HUDEP-2 (cell line): ENCODE results near the gene CATSPERD.

ENCODE experiments used
- DNase-seq, 76 experiments: peaks; one replicate each; lab custom pipeline; 2025; ENCODE audit not compliant: unreplicated experiment in 76 of 76; lab: John Stamatoyannopoulos, UW

Gene CATSPERD, protein sequence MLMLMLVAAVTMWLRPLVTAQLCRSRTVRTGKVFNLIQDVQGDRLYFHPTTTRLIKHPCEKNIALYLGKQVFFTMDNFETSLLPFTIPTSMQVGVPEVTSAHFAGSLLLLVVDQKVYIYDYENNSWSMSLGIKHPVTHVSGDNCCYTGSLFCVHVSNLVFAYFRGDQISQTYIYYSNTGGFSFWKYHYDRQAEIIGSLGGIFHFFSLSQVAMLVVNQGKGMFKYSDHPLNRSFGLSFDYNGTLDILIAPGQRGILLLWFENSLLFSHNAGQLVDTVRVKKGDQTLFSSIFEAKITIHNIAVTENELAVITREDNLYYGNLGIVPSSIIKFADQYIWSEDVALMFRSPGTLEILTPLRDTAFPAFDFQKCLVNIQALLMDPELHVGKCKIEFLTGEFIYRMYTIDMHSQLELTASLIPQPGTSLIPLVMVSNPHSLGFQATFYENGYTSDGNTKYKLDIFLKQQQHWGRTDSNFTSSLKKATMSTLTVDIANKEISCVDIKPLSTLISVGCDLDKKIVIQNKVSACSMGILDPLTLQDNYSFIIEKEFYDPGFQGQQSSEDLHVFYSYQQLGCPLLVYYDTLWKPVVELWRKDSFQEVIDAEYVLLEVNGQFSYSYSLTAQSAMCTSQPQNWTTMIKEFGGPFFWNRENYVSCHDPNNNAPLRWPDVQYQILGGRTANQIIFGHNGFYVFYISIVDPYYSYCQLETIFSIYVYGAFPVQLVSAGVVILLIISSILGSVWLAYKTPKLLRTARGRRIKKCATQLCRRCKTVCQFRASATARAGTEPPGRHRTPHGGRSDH

DNA sequence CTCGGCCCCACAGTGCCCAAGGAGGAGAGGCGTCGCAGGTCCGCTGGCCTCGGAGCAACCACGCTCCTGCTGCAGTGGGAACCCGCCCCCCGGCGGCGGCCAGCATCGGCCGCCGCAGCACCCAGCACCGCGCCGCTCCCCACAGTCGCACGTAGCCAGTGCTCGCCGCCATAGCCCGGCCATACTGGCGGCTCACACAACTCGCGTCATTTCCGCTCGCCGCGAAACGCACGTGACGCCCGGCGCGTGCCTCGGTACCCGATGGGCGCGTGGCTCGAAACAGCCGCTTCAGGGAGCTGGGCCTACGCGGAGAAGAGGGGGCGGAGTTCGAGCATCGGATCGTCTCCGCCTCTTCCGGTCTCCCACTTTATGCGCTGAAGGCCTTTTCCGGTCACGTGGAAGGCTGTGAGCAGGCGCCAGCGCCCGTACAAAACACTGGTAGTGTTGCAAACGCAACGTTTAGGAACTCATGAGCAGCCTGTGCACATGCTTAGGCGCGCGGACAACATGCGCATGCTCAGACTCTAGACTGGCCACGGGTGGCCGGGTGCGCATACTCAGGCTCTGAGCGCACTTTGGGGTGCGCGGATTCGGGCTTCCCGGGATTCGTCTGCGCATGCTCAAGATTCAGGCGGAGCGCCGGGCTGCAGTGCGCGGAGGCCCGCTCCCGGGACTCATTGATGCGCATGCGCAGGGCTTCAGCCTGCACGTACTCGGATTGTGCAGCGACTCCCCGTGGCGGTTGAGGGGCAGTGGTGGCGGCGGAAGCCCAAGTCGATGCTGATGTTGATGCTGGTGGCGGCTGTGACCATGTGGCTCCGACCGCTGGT lies at the start of gene CATSPERD, which contains the start of gene LONP1:
CATSPERD (plus strand) TSS at position 677 of the 830 bp plus-strand sequence; CDS start at position 778, 101 bp downstream.
LONP1 (minus strand) TSS at position 186 of the 830 bp plus-strand sequence; CDS start at position 172, 14 bp downstream.
- peak; percentile 70 to 100 (median 99) for DNase-seq

DNA sequence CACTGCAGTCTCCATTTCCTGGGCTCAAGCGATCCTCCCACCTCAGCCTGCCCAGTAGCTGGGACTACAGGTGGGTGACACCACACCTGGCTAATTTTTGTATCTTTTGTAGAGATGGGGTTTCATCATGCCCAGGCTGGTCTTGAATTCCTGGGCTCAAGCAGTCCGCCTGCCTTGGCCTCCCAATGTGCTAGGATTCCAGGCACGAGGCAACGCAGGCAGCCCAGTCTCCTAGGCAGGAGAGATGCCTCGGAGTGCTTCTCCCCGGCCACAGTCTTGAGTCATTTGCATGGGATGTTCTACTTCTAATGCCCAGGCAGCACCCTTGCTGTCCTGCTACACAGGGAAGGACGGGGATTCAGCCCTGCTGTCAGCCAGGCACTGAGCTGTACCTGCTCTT lies 48.8 kb upstream of the CATSPERD start:
- no peak for DNase-seq

DNA sequence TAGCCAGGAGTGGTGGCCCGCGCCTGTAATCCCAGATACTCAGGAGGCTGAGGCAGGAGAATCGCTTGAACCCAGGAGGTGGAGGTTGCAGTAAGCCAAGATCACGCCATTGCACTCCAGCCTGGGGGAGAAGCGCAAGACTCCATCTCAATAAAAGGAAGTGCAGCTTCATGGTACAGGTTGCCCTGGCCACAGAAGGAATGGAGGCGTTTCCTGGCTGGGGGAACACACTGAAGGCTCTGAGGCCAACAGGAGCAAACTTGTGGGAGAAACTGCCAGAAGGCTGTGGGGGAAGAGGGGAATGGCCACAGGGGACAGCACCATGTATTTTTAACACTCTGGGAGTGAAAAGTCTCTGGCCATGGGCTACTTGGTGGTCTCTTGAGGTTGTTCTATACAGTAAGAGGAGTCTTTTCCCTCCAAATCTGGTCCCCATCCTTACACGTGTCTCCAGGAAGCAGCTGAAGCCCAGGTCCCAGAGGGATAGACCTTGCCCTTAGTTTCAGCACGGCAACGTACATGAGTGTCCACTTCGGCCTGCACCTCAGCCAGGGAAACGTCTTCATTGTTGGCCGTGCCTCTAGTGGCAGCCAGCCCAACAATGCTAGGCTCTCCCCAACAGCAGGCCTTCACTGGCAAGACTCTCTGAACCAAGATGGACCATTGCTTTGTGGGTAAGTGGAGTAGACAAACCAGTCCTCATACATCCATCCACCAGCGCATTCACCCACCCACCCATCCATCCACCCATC lies 47.6 kb upstream of the CATSPERD start:
- no peak for DNase-seq

DNA sequence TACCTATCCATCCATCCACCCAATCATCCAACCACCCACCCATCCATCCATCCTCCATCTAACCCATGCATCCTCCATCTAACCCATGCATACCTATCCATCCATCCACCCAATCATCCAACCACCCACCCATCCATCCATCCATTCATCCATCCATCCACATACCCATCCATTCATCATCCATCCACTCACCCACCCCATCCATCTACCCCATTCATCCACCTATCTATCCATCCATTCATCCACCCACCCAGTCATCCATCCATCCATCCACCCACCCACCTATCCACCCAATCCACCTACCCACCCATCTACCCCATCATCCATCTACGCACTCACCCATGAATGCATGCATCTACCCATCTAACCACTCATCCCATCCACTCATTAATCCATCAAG lies 46.7 kb upstream of the CATSPERD start:
- DNase-seq, result no peak

DNA sequence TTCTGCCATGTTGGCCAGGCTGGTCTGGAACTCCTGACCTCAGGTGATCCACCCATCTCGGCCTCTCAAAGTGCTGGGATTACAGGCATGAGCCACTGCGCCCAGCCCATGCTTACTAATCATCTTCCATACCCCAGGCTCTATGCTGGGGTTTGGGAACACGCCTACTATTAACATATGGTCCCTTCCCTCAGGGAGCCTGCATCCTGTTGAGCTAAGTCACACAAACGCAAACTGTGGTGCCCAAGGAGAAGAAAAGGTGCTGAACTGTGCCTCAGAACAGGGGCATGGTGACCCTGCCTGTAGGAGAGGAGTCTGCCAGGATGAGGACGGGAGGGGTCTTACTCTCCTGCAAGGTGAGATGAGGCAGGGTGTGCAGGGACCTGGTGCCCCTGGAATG lies 45.7 kb upstream of the CATSPERD start:
- DNase-seq, result no peak

DNA sequence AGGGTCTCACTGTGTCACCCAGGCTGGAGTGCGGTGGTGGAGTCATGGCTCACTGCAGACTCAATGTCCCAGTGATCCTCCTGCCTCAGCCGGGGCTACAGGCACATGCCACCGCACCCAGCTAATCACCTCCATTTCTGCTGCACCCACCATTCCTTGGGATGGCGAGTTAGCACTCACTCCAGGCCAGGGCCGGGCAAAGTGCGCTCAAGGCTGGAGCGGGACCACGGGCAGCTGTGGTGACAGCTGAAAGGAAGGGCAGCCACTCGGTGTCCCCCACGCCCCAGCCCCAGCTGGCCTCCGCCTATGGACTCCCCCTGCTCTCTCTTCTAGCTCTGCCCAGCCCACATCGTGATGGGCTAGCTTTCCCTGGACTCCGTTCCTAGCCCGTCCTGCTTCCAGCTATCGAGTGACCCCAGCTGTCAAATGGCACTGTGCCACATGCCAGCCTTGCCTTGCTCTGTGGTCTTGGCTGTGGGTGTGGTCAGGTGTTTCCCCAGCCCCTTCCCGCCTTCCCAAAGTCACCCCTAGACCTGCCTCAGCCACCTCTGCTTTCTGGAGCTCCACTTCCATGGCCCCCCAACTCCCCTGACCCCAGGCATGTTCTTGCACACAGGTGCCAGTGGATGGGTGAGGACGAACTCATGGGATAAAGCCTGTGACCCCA lies 44.2 kb upstream of the CATSPERD start:
- no peak for DNase-seq

DNA sequence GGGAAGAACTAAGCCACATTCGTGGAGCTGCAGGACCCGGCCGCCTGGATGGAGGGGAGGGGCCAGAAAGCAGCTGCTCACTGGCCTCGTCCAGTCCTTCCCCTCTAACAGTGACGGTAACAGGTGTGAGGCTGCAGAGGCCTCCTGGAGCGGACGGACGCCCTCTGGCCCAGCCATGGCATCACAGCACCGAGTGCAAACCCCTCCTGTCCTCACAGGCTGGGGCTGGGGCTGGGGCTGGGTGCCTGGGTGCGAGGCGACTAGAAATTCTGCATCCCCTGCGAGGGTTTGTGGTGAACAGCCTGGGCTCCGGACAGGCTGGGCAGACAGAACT lies 43.7 kb upstream of the CATSPERD start:
- DNase-seq, result no peak

DNA sequence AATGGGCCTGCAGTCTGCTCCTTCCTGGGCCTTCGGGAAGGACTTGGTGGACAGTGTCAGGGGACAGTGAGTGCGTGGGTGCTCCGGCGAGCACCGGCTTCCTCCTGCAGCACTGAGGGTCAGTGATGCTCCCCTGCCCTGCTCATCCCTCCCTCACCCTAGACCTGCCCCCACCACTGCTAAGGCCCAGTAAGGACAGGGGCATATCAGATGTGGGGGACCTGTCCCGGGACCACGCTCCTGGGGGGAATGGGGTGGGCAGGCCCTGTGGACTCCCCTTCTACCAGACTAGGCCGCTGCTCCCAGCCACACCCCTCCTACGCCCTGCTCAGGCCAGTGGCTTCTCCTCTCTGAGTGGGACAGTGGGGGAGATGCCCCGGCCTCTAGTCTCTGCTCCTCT lies 43.3 kb upstream of the CATSPERD start:
- no peak for DNase-seq

DNA sequence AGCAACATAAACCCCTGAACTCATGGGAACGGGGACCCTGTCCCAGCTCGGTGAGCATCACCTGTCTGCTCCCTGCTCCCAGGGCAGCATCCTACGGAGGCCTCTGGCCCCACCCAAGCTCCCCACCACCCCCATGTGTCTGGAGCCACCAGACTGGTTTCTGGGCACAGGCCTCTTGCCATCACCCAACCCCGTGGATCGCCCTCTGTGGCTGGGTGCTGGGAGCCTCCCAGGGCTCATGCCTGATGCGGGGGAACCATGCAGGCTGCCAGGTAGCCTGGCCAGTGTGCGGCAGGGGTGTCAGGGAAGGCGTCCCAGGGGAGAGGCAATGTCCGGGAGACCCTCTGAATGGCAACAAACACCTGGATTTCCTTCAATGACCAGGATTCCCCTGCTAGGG lies 42.9 kb upstream of the CATSPERD start:
- DNase-seq, result no peak

DNA sequence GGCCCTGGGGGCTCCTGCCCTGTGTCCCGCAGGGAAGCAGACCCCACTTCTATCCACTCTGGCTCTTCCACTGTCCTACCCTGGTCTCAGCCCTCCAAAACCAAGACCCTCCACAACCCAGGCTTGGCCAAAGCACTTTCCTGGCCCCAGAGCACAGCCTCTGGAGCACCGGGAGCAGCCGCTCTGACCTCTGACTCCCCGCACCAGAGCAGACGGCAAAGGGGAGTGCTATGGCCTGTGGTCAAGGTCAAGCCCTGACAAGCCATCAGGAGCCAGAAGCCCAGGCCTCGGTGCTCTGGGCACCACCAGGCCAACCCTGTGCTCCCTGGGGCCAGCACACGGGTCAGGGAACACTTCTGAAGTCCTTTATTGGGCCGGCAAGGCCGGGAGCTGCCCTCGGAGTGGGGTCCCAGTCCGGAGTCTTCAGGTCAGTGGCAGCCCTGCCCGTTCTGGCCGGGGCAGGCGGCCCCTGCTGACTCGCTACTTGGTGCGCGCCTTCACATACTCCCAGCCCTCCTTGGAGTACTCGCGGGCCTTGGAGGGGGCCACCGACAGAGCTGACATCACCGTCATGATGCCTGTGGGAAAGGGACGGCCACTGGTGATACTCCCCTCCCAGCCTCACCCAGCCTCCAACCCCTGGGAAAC lies 42.2 kb upstream of the CATSPERD start:
- DNase-seq, result no peak

DNA sequence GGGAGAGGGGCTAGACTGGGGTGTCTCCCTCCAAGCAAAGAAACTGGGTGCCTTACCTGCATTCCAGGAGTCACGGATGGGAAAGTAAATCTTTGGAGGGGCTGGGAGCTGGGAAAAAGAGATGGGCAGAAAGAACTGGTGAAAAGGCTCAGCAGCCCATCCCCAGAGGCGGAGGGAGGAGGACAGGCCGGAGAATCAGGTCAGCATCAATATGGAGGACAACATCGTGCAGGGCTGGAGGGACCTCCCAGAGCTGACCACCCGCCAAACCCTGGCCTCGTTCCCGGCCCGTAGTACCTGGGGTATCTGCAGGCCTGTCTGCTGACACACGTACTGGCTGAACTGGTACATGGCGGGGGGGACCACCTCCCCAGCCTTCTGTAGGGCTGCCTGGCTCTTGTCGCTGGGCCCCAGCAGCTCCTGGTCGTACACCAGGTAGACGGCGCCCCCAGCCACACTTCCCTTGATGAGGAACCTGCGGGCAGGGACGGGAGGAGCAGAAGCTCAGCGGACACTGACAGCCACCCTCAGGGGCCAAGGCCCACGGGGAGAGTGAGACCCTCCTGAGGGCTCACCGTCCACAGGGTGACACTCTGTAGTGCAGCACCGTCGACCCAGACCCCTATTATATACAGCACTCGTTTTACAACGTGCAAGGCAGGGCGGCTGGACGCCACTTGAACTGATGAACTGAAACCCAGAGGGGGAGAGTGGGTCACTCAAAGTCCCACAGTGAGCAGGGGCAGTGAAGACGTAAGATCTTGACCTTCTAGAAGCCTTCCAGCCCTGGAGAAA lies 41.0 kb upstream of the CATSPERD start:
- DNase-seq, result peak in 1 of 76 experiments; percentile 50

DNA sequence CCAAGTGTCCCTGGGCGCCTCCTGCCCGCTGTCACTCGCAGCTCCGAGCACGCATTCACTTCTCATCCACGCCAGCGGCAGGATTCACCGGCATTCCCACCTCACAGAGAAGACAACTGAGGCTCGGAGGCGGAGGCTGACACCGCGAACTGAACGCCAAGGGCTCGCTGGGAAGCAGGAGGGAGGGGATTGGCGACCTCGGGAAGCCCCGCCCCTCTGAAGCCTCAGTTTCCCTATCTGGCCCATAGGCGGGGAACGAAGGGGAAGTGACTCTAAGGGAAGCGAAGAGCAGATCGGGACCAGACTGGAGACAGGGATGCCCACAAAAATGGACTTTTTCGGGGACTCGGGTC lies 40.4 kb upstream of the CATSPERD start:
- DNase-seq, result peak in 10 of 76 experiments; percentile 43 to 94 (median 63)

DNA sequence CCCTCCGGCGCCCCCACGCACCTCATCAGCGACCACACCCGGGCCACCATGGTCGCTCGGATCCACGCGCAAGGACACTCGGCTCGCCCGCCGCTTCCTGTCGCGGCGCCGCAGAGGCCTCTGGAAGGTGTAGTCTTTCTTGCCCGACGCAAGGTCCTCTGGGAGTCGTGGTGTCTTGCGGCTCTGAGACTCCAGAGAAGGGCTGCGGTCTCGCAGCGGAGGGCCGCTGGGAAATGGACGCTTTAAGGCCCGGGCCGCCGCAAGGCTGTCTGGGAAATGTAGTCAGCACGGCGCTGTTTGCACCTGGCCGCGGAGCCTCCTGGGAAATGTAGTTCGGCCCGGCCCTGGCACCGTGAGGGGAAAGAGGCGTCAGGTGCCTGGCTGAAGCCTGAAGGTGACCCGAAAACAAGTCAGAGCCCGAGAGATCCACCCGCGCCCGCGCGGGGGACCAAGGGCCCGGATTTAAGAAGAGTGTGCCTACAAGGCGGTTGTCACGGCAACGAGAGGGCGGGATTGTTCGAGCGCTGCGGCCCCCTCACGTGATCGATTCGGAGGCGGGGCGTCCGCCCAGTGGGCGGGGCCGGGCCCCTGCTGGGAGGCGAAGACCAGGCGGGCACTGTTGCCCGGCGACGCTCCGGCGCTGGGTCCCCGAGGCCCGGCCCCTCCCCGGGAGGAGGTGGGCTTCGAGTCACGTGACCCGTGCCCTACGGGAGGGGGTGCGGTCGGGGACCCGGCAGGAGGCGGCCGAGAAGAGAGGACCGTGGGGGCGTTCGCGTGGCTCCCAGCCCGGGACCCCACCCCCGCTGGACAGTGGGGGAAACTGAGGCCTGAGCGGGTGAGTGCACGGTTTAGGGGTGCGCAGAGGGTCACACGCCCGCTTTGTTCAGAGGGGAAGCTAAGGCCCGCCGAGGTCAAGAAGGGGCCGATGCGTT lies 39.7 kb upstream of the CATSPERD start, which contains the start of the genes HSD11B1L and MICOS13:
HSD11B1L (plus strand) TSS at position 591 of the 932 bp plus-strand sequence. CDS start 3,806 bp downstream, outside the sequence.
MICOS13 (minus strand) TSS at position 80 of the 932 bp plus-strand sequence; CDS start at position 50, 30 bp downstream.
- DNase-seq, result peak; percentile 78 to 100 (median 99)

DNA sequence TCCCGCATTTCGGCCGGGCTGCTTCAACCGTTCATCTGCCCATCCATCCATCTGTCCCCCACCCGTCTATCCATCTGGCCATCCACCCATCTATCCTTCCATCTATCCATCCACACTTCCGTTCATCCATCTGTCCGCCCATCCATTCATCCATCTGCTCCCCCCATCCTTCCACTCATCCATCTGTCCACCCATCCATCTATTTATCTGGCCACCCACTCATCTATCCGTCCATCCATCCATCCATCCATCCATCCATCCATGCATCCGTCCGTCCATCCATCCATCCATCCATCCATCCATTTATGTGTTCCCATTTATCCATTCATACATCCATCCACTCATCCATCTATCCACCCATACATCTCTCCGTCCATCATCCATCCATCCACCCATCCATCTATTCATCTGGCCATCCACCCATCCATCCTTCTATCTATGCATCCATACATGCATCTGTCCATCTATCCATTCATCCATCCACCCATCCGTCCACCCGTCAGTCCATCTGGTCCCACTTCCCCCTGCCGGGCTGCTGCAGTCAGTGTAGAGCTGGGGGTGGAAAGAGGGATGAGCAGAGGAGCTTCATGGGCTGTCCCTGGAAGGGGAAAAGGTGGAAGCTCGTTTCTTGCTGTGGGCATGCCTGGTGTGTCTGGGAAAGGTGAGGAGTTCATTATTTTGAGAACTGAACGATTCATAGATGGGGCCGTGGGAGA lies 38.9 kb upstream of the CATSPERD start:
- no peak for DNase-seq

DNA sequence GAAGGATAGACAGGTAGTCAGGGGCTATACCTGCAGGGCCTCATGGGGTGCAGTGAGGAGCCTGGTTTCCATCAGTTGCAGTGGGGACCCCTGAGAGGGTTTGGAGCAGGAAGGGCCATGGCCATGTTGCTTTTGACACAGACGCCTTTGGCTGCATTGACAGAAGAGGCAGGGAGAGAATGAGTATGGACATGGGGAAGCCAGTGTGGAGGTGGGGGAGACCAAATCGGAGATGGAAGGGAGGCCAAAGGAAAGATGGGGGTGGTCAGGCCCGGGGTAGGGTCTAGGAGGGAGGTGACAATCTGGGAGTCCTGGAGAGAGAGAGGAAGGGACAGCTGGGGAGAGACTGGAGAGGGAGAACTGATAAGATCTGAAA lies 38.3 kb upstream of the CATSPERD start:
- no peak for DNase-seq

DNA sequence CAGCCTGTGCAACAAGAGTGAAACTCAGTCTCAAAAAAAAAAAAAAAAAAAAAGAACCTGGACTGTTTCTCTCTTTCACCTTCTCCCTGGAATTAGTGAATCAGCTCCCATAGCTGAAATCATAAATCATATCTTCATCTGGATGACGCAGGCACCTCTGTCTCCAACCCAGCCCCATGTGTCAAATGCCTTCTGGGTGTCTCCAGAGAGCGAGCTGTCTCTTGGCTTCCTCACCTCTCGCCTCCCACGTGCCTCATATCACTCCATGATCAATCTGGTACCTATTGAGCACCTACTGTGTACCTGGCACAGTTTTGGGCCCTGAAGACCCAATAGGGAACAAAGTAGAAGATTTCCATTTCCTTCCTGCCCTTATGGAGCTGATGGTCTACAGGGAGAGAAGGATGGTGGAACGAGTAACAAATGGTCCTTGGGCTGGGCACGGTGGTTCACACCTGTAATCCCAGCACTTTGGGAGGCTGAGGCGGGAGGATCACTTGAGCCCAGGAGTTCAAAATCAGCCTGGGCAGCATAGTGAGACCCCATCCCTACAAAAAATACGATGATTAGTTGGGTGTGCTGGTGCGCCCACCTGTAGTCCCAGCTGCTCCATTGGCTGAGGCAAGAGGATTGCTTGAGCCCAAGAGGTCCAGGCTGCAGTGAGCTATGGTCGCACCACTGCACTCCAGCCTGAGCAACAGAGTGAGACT lies 37.1 kb upstream of the CATSPERD start:
- DNase-seq, result no peak
